WTC11 (cell line): ENCODE data around the gene C6orf136. TPM values are rescaled to one million over a fixed set of nuclear protein-coding genes. Genes with fewer than 3 reads are reported as not detected.

Source experiments
- ATAC-seq: fragments of 200-7000 bp; cut with Tn5 transposase; 2 replicates; pipeline ENCODE4 v1.10.0; 2021; ENCODE audit warnings: mild to moderate bottlenecking, moderate library complexity
- CTCF ChIA-PET: fragments of 300-600 bp; sonication (Branson Sonifier 250); formaldehyde crosslinking; loops from one replicate; lab custom pipeline; 2021; ENCODE audit warnings: antibody characterized with exemption; lab: Charles Lee
- POLR2A ChIA-PET: fragments of 350-600 bp; sonication (Branson Sonifier 250); formaldehyde crosslinking; loops from one replicate; lab custom pipeline; 2021; ENCODE audit warnings: antibody characterized with exemption; lab: Charles Lee
- DNase-seq: peaks from one replicate; pipeline ENCODE4 v3.0.0; 2021; ENCODE audit warnings: low spot score
- H3K27ac Mint-ChIP-seq: 2 replicates; pipeline ENCODE4 v1.8.0; 2021; ENCODE audit warnings: mixed read lengths
- H3K27me3 Mint-ChIP-seq: 2 replicates; pipeline ENCODE4 v1.8.0; 2021; ENCODE audit warnings: low read depth, mild to moderate bottlenecking, moderate library complexity, mixed read lengths
- H3K36me3 Mint-ChIP-seq: 2 replicates; pipeline ENCODE4 v1.8.0; 2021; ENCODE audit warnings: mixed read lengths
- H3K4me1 Mint-ChIP-seq: 2 replicates; pipeline ENCODE4 v1.8.0; 2022; ENCODE audit warnings: mixed read lengths
- H3K4me3 Mint-ChIP-seq: 2 replicates; pipeline ENCODE4 v1.8.0; 2021; ENCODE audit warnings: mild to moderate bottlenecking, moderate library complexity, mixed read lengths
- H3K9me3 Mint-ChIP-seq: 2 replicates; pipeline ENCODE4 v1.8.0; 2021; ENCODE audit warnings: mixed read lengths
- CBFB ChIP-seq: sonication (generic); formaldehyde crosslinking; IDR thresholded peaks from 2 replicates; pipeline ENCODE4 v1.8.1; 2022; ENCODE audit warnings: mild to moderate bottlenecking, low read depth, missing genetic modification reagents
- ELF4 ChIP-seq: sonication (generic); formaldehyde crosslinking; IDR thresholded peaks from 2 replicates; pipeline ENCODE4 v1.8.1; 2022; ENCODE audit warnings: low read depth, mild to moderate bottlenecking, moderate library complexity, missing genetic modification reagents
- GRHL2 ChIP-seq: fragments of 250-450 bp; sonication (Bioruptor Pico); IDR thresholded peaks from 2 replicates; pipeline ENCODE4 v1.8.0; 2022; ENCODE audit warnings: mild to moderate bottlenecking, moderate library complexity; ENCODE audit not compliant: insufficient replicate concordance, severe bottlenecking
- MXD4 ChIP-seq: fragments of 250-450 bp; sonication (Bioruptor Pico); IDR thresholded peaks from 2 replicates; pipeline ENCODE4 v1.8.0; 2021; ENCODE audit warnings: mild to moderate bottlenecking, moderate library complexity, borderline replicate concordance
- NFATC4 ChIP-seq: fragments of 250-450 bp; sonication (Bioruptor Pico); IDR thresholded peaks from 2 replicates; pipeline ENCODE4 v1.9.0; 2021; ENCODE audit warnings: mild to moderate bottlenecking
- OVOL2 ChIP-seq: fragments of 250-450 bp; sonication (Bioruptor Pico); IDR thresholded peaks from 2 replicates; pipeline ENCODE4 v1.9.0; 2021; ENCODE audit warnings: mild to moderate bottlenecking, borderline replicate concordance
- PRRX2 ChIP-seq: fragments of 250-450 bp; sonication (Bioruptor Pico); IDR thresholded peaks from 2 replicates; pipeline ENCODE4 v1.8.0; 2021; ENCODE audit warnings: mild to moderate bottlenecking
- SMAD3 ChIP-seq: sonication (generic); formaldehyde crosslinking; IDR thresholded peaks from 2 replicates; pipeline ENCODE4 v1.8.0; 2022; ENCODE audit warnings: missing genetic modification reagents, mild to moderate bottlenecking, borderline replicate concordance
- TEAD1 ChIP-seq: sonication (generic); formaldehyde crosslinking; IDR thresholded peaks from 2 replicates; pipeline ENCODE4 v1.8.0; 2022; ENCODE audit warnings: mild to moderate bottlenecking, missing genetic modification reagents
- ZNF121 ChIP-seq: sonication (generic); formaldehyde crosslinking; IDR thresholded peaks from 2 replicates; pipeline ENCODE4 v1.8.0; 2023; ENCODE audit warnings: missing genetic modification reagents
- ZNF138 ChIP-seq: sonication (generic); formaldehyde crosslinking; conservative IDR thresholded peaks from 2 replicates; pipeline ENCODE4 v1.8.1; 2022; ENCODE audit warnings: mild to moderate bottlenecking, moderate library complexity, missing genetic modification reagents
- ZNF219 ChIP-seq: sonication (generic); formaldehyde crosslinking; IDR thresholded peaks from 2 replicates; pipeline ENCODE4 v1.8.0; 2023; ENCODE audit warnings: missing genetic modification reagents, mild to moderate bottlenecking, borderline replicate concordance
- ZNF396 ChIP-seq: fragments of 250-450 bp; sonication (Bioruptor Pico); IDR thresholded peaks from 2 replicates; pipeline ENCODE4 v1.8.0; 2021; ENCODE audit warnings: mild to moderate bottlenecking, moderate library complexity, borderline replicate concordance
- ZNF671 ChIP-seq: fragments of 250-450 bp; sonication (Bioruptor Pico); IDR thresholded peaks from 2 replicates; pipeline ENCODE4 v1.8.0; 2021; ENCODE audit warnings: mild to moderate bottlenecking
- total RNA-seq: library from RNA; stranded (reverse); gene quantifications from 3 replicates; pipeline ENCODE4 v1.2.3, GENCODE V29; 2021
- TF ChIP-seq, protein P1 (sequence below): fragments of 250-450 bp; sonication (Bioruptor Pico); IDR thresholded peaks from 2 replicates; pipeline ENCODE4 v1.9.0; 2021; ENCODE audit warnings: mild to moderate bottlenecking
- TF ChIP-seq, protein P2 (sequence below): fragments of 250-450 bp; sonication (Bioruptor Pico); IDR thresholded peaks from 2 replicates; pipeline ENCODE4 v1.9.0; 2021; ENCODE audit warnings: mild to moderate bottlenecking
- TF ChIP-seq, protein P3 (sequence below): sonication (generic); formaldehyde crosslinking; conservative IDR thresholded peaks from 2 replicates; pipeline ENCODE4 v1.8.1; 2023; ENCODE audit warnings: mild to moderate bottlenecking, low read depth, missing genetic modification reagents, moderate library complexity
- TF ChIP-seq, protein P4 (sequence below): sonication (generic); formaldehyde crosslinking; IDR thresholded peaks from 2 replicates; pipeline ENCODE4 v1.8.1; 2023; ENCODE audit warnings: mild to moderate bottlenecking, moderate library complexity, missing genetic modification reagents
- TF ChIP-seq, protein P5 (sequence below): sonication (generic); formaldehyde crosslinking; IDR thresholded peaks from 2 replicates; pipeline ENCODE4 v1.8.1; 2022; ENCODE audit warnings: low read depth, missing genetic modification reagents, borderline replicate concordance
- TF ChIP-seq, protein P6 (sequence below): sonication (generic); formaldehyde crosslinking; IDR thresholded peaks from 2 replicates; pipeline ENCODE4 v1.8.1; 2022; ENCODE audit warnings: low read depth, mild to moderate bottlenecking, moderate library complexity, missing genetic modification reagents, borderline replicate concordance
- TF ChIP-seq, protein P7 (sequence below): sonication (generic); formaldehyde crosslinking; IDR thresholded peaks from 2 replicates; pipeline ENCODE4 v1.8.1; 2022; ENCODE audit warnings: mild to moderate bottlenecking, moderate library complexity, missing genetic modification reagents

Gene C6orf136
- total RNA-seq, 1 experiment from 2014 or later: 26.5 TPM

DNA sequence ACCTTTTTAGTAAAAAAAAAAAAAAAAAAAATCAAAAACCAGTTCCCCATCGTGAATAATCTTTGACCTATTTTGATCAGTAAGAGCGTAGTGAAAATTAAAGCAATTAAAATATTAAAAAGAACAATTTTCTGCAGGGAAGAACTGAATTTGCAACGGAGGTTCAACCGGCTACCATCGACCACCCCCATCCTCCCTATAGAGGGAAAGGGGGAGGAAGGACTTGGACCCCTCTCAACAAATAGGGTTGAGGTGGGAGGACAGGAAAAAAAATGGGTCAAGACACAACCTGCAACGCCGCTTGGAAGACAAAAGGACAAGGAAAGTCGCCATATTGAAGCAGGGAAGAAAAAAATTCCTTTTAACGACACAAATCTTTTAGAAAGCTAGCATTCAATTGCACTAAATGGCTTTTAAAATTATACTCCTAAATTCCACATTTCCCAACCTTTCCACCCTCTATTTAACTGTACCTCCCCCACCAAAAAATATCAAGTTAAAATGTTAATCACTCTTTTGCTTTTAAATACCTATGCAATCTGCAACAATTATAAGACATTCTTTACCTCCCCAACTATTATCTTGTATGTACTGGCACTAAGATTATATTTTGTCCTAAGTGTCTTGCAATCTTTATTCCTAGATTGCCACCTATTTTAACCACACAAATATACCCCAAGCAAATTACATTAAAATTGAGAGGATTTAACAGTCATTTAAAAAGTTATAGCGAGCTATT, 31.5 kb upstream of the C6orf136 start (continued):
- TF ChIP-seq TEAD1 (CRISPR knock-in tag) (no peak), CBFB (CRISPR knock-in tag) (no peak), PRRX2 (CRISPR knock-in tag) (peak; percentile 92), NFATC4 (peak; percentile 88), ZNF396 (CRISPR knock-in tag) (no peak), ZNF121 (CRISPR knock-in tag) (no peak)
- TF ChIP-seq, protein P1, sequence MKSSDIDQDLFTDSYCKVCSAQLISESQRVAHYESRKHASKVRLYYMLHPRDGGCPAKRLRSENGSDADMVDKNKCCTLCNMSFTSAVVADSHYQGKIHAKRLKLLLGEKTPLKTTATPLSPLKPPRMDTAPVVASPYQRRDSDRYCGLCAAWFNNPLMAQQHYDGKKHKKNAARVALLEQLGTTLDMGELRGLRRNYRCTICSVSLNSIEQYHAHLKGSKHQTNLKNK (CRISPR knock-in tag): peak; percentile 24; the same call in 1 of the 2 replicates
- TF ChIP-seq, protein P2, sequence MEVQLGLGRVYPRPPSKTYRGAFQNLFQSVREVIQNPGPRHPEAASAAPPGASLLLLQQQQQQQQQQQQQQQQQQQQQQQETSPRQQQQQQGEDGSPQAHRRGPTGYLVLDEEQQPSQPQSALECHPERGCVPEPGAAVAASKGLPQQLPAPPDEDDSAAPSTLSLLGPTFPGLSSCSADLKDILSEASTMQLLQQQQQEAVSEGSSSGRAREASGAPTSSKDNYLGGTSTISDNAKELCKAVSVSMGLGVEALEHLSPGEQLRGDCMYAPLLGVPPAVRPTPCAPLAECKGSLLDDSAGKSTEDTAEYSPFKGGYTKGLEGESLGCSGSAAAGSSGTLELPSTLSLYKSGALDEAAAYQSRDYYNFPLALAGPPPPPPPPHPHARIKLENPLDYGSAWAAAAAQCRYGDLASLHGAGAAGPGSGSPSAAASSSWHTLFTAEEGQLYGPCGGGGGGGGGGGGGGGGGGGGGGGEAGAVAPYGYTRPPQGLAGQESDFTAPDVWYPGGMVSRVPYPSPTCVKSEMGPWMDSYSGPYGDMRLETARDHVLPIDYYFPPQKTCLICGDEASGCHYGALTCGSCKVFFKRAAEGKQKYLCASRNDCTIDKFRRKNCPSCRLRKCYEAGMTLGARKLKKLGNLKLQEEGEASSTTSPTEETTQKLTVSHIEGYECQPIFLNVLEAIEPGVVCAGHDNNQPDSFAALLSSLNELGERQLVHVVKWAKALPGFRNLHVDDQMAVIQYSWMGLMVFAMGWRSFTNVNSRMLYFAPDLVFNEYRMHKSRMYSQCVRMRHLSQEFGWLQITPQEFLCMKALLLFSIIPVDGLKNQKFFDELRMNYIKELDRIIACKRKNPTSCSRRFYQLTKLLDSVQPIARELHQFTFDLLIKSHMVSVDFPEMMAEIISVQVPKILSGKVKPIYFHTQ (CRISPR knock-in tag): peak; percentile 87

DNA sequence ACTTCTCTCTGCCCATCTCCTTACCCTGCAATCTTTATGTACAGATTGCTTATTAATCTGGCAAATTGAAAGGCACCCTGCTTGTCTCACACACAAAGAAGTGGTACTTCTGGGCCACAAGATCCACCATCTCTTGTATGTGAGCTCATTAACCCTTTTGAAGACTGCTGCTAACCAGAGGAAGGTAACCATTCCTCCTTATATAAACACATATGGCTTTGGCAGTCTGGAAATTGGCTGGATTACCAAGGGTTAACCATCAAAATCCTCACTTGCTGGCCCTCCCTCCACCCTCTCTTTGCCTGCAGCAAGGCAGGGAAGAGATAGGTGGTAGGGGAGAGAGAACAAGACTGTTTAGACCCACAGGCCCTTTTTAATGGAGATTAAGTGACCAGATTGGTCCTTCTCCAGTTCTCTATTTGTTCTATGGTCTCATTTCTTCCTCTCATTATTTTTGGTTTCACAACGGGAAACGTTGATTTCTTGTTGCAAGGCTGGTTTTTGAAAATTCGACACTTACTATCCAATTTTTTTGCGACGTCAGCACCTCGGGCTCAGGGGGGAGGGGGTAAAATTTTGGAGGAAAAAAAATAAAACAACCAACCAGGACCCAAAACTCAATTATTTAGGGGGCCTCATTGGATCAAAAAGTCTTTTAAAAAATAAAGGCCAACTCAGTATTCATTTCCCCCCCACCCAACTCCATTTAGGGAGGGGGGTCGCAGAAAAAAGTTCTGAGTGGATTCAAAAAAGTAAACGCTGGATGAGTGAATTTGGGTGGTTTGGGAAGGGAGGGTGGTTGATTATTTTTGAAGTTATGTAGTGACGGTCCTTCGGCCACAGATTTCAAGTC, 30.7 kb upstream of the C6orf136 start:
- Mint-ChIP-seq H3K4me3 (peak overlapping the region; percentile 96), H3K9me3 (no peaks in the 10 kb centered on the region), H3K36me3 (peaks cover 51% of the 10 kb centered on the region), H3K4me1 (peaks cover 42% of the 10 kb centered on the region), H3K27ac (peak overlapping the region; percentile 100), H3K27me3 (no peaks in the 10 kb centered on the region; the same call in 1 of the 2 replicates)
- POLR2A ChIA-PET: interaction anchor here (0.5 to 2.0 kb wide), 3 partner anchors 10 to 101 kb away, joined by 6 to 19 read pairs (median 7); partner anchors contain the start of genes ATAT1 and MDC1
- ATAC-seq: no peak
- CTCF ChIA-PET: interaction anchor here (1.2 to 4.1 kb wide), 4 partner anchors 63 to 134 kb away, joined by 3 to 15 read pairs (median 5); no protein-coding TSS in a partner anchor
- no peak for DNase-seq
- TF ChIP-seq OVOL2 (CRISPR knock-in tag): no peak
- TF ChIP-seq, protein P3, sequence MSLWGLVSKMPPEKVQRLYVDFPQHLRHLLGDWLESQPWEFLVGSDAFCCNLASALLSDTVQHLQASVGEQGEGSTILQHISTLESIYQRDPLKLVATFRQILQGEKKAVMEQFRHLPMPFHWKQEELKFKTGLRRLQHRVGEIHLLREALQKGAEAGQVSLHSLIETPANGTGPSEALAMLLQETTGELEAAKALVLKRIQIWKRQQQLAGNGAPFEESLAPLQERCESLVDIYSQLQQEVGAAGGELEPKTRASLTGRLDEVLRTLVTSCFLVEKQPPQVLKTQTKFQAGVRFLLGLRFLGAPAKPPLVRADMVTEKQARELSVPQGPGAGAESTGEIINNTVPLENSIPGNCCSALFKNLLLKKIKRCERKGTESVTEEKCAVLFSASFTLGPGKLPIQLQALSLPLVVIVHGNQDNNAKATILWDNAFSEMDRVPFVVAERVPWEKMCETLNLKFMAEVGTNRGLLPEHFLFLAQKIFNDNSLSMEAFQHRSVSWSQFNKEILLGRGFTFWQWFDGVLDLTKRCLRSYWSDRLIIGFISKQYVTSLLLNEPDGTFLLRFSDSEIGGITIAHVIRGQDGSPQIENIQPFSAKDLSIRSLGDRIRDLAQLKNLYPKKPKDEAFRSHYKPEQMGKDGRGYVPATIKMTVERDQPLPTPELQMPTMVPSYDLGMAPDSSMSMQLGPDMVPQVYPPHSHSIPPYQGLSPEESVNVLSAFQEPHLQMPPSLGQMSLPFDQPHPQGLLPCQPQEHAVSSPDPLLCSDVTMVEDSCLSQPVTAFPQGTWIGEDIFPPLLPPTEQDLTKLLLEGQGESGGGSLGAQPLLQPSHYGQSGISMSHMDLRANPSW: no peak
- TF ChIP-seq MXD4: no peak
- no peak for TF ChIP-seq ZNF138 (CRISPR knock-in tag)
- no peak for TF ChIP-seq ZNF219
- TF ChIP-seq ZNF671: peak; percentile 66; the same call in 1 of the 2 replicates
- no peak for TF ChIP-seq ELF4 (CRISPR knock-in tag)
- TF ChIP-seq GRHL2 (CRISPR knock-in tag): no peak
- TF ChIP-seq, protein P4, sequence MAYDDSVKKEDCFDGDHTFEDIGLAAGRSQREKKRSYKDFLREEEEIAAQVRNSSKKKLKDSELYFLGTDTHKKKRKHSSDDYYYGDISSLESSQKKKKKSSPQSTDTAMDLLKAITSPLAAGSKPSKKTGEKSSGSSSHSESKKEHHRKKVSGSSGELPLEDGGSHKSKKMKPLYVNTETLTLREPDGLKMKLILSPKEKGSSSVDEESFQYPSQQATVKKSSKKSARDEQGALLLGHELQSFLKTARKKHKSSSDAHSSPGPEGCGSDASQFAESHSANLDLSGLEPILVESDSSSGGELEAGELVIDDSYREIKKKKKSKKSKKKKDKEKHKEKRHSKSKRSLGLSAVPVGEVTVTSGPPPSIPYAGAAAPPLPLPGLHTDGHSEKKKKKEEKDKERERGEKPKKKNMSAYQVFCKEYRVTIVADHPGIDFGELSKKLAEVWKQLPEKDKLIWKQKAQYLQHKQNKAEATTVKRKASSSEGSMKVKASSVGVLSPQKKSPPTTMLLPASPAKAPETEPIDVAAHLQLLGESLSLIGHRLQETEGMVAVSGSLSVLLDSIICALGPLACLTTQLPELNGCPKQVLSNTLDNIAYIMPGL (CRISPR knock-in tag): no peak
- TF ChIP-seq, protein P5, sequence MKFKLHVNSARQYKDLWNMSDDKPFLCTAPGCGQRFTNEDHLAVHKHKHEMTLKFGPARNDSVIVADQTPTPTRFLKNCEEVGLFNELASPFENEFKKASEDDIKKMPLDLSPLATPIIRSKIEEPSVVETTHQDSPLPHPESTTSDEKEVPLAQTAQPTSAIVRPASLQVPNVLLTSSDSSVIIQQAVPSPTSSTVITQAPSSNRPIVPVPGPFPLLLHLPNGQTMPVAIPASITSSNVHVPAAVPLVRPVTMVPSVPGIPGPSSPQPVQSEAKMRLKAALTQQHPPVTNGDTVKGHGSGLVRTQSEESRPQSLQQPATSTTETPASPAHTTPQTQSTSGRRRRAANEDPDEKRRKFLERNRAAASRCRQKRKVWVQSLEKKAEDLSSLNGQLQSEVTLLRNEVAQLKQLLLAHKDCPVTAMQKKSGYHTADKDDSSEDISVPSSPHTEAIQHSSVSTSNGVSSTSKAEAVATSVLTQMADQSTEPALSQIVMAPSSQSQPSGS (CRISPR knock-in tag): no peak
- no peak for TF ChIP-seq SMAD3 (CRISPR knock-in tag)
- TF ChIP-seq, protein P6, sequence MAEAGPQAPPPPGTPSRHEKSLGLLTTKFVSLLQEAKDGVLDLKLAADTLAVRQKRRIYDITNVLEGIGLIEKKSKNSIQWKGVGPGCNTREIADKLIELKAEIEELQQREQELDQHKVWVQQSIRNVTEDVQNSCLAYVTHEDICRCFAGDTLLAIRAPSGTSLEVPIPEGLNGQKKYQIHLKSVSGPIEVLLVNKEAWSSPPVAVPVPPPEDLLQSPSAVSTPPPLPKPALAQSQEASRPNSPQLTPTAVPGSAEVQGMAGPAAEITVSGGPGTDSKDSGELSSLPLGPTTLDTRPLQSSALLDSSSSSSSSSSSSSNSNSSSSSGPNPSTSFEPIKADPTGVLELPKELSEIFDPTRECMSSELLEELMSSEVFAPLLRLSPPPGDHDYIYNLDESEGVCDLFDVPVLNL (CRISPR knock-in tag): no peak
- TF ChIP-seq, protein P7, sequence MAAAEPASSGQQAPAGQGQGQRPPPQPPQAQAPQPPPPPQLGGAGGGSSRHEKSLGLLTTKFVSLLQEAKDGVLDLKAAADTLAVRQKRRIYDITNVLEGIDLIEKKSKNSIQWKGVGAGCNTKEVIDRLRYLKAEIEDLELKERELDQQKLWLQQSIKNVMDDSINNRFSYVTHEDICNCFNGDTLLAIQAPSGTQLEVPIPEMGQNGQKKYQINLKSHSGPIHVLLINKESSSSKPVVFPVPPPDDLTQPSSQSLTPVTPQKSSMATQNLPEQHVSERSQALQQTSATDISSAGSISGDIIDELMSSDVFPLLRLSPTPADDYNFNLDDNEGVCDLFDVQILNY (CRISPR knock-in tag): no peak
